Esophagus muscularis mucosa (tissue), 4 donors: Measurements from ENCODE around the gene LGALS14. TPM values are rescaled to one million over a fixed set of nuclear protein-coding genes. Genes with fewer than 3 reads are reported as not detected.

Experiments
- DNase-seq: peaks from one replicate; pipeline ENCODE4 v3.0.0-alpha.2; 2017; ENCODE audit errors: extremely low spot score
- H3K27ac ChIP-seq, 4 donors: fragments of 200-600 bp; sonication (generic); replicated peaks in 1 of 4; 1 replicate in 3 of 4; 2 replicates in 1 of 4; pipeline ENCODE4 v1.5.1; 2016 to 2019; ENCODE audit warnings: mild to moderate bottlenecking in 1 of 4
- H3K27me3 ChIP-seq, 4 donors: fragments of 200-600 bp; sonication (generic); one replicate each; pipeline versions ENCODE4 v1.5.1 to v1.6.0; 2016 to 2019
- H3K36me3 ChIP-seq, 4 donors: fragments of 200-600 bp; sonication (generic); one replicate each; pipeline ENCODE4 v1.5.1; 2016 to 2019
- H3K4me1 ChIP-seq, 4 donors: fragments of 200-600 bp; sonication (generic); one replicate each; pipeline ENCODE4 v1.5.1; 2016 to 2019
- H3K4me3 ChIP-seq, 4 donors: fragments of 200-600 bp; sonication (generic); 1 replicate in 2 of 4; 2 replicates in 2 of 4; pipeline ENCODE4 v1.5.1; 2016 to 2019; ENCODE audit warnings: mild to moderate bottlenecking in 4 of 4, moderate library complexity in 1 of 4
- H3K9me3 ChIP-seq, 4 donors: fragments of 200-600 bp; sonication (generic); 1 replicate in 3 of 4; 2 replicates in 1 of 4; pipeline ENCODE4 v1.5.1; 2016 to 2019
- CTCF ChIP-seq, 3 experiments: fragments of 200-600 bp in 2 of 3; fragments of 450-650 bp in 1 of 3; sonication (generic) in 2 of 3; IDR thresholded peaks; one replicate each; pipeline ENCODE4 v1.5.1; 2017 to 2019; ENCODE audit warnings: antibody characterized with exemption in 3 of 3, mild to moderate bottlenecking in 2 of 3, moderate library complexity in 1 of 3
- EP300 ChIP-seq: sonication (generic); formaldehyde crosslinking; IDR thresholded peaks from one replicate; pipeline ENCODE4 v1.6.1; 2017; ENCODE audit warnings: antibody characterized with exemption
- POLR2A ChIP-seq: fragments of 450-650 bp; IDR thresholded peaks from one replicate; pipeline ENCODE4 v1.6.1; 2017; ENCODE audit warnings: antibody characterized with exemption, moderate library complexity, mild to moderate bottlenecking, low read depth
- POLR2AphosphoS5 ChIP-seq, 2 donors: sonication (generic); formaldehyde crosslinking; IDR thresholded peaks; one replicate each; pipeline ENCODE4 v1.6.1; 2017; ENCODE audit warnings: antibody characterized with exemption in 2 of 2
- WGBS: methylation state at CpG from one replicate; pipeline ENCODE4 v1.1.5; 2018; 5-methylcytosine and 5-hydroxymethylcytosine counted together
- intact Hi-C: fragments of 100-400 bp; cut with DNase I; formaldehyde crosslinking; loops from one replicate; pipeline ENCODE4 v1.15.1; 2023
- total RNA-seq, 4 donors: library from RNA; depleted of rRNA; stranded (reverse); fragments of >200 nt; gene quantifications; one replicate each; pipeline versions ENCODE4 v1.1.0 to v1.2.1, GENCODE V29; 2016

Gene LGALS14
- total RNA-seq, 4 donors from 2014 or later, result not detected

DNA sequence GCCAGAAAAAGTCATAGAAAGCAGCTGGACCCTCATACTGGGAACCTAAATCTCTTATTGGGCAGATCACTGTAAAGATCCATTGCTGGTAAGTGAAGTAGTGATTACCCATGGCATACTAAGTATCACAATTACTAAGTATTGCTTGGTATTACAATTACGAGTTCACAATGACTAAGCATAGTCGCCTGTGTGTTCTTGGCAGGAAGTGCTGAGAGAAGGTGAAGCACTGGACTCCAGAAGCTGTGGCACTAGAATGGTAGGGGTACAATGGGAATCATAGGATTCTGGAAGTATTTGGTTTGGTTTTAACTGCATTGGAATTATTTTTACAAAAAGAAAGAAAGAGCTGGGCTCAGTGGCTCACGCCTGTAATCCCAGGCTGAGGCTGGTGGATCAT is 28.3 kb upstream of the LGALS14 start:
- H3K27ac ChIP-seq, result no peak overlapping the region
- intact Hi-C loops, result no loop called here
- 62% methylated on average over 3 of the region's 3 CpGs for WGBS
- H3K36me3 ChIP-seq, result no peaks in the 10 kb centered on the region
- H3K9me3 ChIP-seq, result no peaks in the 10 kb centered on the region
- TF ChIP-seq CTCF (IDR thresholded peaks at IDR 0.05) (no peak), POLR2AphosphoS5 (IDR thresholded peaks at IDR 0.05) (no peak), EP300 (no peak), POLR2A (no peak)
- H3K27me3 ChIP-seq, result peaks cover 0 to 9% (median 0%) of the 10 kb centered on the region in 4 donors
- H3K4me1 ChIP-seq, result peaks cover 14 to 18% (median 16%) of the 10 kb centered on the region in 4 donors
- H3K4me3 ChIP-seq, result no peak overlapping the region
- DNase-seq, result peak; percentile 53

- 62% methylated on average over 10 of the region's 10 CpGs for WGBS
- no peak for TF ChIP-seq CTCF (IDR thresholded peaks at IDR 0.05)
- no peak for TF ChIP-seq EP300
- no peak for TF ChIP-seq POLR2AphosphoS5 (IDR thresholded peaks at IDR 0.05)
- TF ChIP-seq POLR2A, result no peak
- intact Hi-C loops, result no loop called here
- Histone ChIP-seq H3K36me3 (no peaks in the 10 kb centered on the region), H3K4me1 (peaks cover 14 to 18% (median 16%) of the 10 kb centered on the region in 4 donors), H3K27ac (peak overlapping the region in 1 of 4 donors; percentile 2), H3K9me3 (no peaks in the 10 kb centered on the region), H3K27me3 (no peaks in the 10 kb centered on the region), H3K4me3 (no peak overlapping the region)
- DNase-seq, result peak; percentile 68
These were observed 26.1 kb upstream of the LGALS14 start for GRCh38 chr19:39677961-39678889.

DNA sequence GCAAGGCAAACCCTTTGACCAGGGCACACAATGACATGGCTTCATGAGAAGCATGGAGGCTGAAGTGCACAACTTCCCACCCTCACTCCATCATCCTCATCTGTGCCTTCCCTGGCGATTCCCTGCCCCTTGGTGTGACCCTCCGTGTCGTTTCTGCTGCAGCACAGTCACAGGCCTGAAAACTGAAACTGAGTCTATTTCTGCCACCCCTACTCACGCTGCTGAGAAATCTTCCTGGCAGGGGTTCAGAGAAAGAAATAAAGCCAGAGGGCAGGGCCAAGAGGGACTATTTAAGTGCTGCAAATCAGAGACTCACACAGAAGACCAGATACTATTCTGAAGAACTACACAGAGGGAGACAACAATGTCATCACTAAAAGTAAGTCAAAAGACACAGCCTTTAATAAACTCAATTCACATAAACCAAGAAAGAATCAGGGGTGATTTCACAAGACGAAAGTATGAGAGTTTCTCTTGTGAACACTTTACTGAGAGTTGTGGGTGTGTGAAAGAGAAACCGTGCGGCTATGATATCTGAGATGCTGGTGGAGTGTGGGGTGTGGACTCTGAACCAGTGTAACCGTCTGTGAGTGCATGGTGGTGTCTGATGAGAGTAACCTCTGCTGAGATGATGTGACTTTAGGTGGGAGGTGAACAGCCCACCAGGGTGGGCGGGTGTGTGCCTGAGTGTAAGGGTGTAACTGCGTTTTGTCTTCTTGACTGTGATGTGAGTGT is 25.1 kb upstream of the LGALS14 start:
- no peaks in the 10 kb centered on the region for H3K9me3 ChIP-seq
- no peaks in the 10 kb centered on the region for H3K27me3 ChIP-seq
- intact Hi-C loops, result no loop called here
- H3K27ac ChIP-seq, result no peak overlapping the region
- 35% methylated on average over 9 of the region's 10 CpGs for WGBS
- TF ChIP-seq POLR2AphosphoS5 (IDR thresholded peaks at IDR 0.05) (no peak), CTCF (IDR thresholded peaks at IDR 0.05) (no peak), EP300 (no peak), POLR2A (no peak)
- no peak overlapping the region for H3K4me3 ChIP-seq
- DNase-seq, result no peak
- no peaks in the 10 kb centered on the region for H3K36me3 ChIP-seq
- peaks cover 14 to 18% (median 16%) of the 10 kb centered on the region in 4 donors for H3K4me1 ChIP-seq

DNA sequence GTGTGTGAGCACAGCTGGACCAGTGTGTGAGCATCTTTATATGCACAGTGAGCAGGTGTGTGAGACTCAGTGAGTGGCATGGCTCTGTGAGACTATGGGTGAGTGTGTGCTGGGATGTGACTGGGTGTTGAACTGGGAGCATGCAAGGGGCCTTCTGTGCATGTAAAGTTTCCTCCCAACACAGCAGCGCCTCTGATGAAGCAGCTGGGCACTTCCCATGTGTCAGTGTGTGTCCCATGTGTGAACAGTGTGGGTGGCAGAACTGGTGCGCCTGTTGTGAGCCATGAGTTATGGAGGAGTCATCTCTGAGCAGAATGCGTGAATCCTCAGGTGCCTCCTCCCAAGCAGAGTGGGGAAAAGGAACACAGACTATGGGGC is 24.5 kb upstream of the LGALS14 start:
- TF ChIP-seq POLR2AphosphoS5 (IDR thresholded peaks at IDR 0.05) (no peak), POLR2A (no peak), CTCF (IDR thresholded peaks at IDR 0.05) (no peak), EP300 (no peak)
- Histone ChIP-seq H3K4me1 (peaks cover 14 to 18% (median 16%) of the 10 kb centered on the region in 4 donors), H3K4me3 (no peak overlapping the region), H3K27me3 (no peaks in the 10 kb centered on the region), H3K9me3 (no peaks in the 10 kb centered on the region), H3K27ac (no peak overlapping the region), H3K36me3 (no peaks in the 10 kb centered on the region)
- 92% methylated on average over 3 of the region's 3 CpGs for WGBS
- intact Hi-C loops, result no loop called here
- DNase-seq, result no peak
